Neural cell (in vitro differentiated cells): ENCODE data around the gene GPR161. TPM values are rescaled to one million over a fixed set of nuclear protein-coding genes. Genes with fewer than 3 reads are reported as not detected.

Source experiments
- H2AFZ ChIP-seq: fragments of 200-600, 300-800 bp; sonication (generic), shearing (Covaris generic); 2 replicates; pipeline ENCODE4 v1.6.0; 2014; ENCODE audit warnings: low read depth, mild to moderate bottlenecking, antibody characterized with exemption, low read length, moderate library complexity
- H3F3A ChIP-seq: fragments of 200-600 bp; shearing (Covaris generic); 2 replicates; pipeline ENCODE4 v1.6.1; 2016; ENCODE audit warnings: mild to moderate bottlenecking, moderate library complexity, mixed read lengths, antibody characterized with exemption, low read length; ENCODE audit not compliant: insufficient read depth, poor library complexity, severe bottlenecking
- H3K27ac ChIP-seq: fragments of 200-600, 300-800 bp; sonication (generic), shearing (Covaris generic); 2 replicates; pipeline ENCODE4 v1.5.1; 2014; ENCODE audit warnings: mild to moderate bottlenecking, low read length, moderate library complexity
- H3K27me3 ChIP-seq: fragments of 300-800, 200-600 bp; sonication (generic), shearing (Covaris generic); 2 replicates; pipeline ENCODE4 v1.6.0; 2014; ENCODE audit warnings: mild to moderate bottlenecking, low read depth, low read length, moderate library complexity; ENCODE audit not compliant: insufficient read depth
- H3K36me3 ChIP-seq: fragments of 300-800, 200-600 bp; sonication (generic), shearing (Covaris generic); 2 replicates; pipeline ENCODE4 v1.5.1; 2014; ENCODE audit warnings: mild to moderate bottlenecking, antibody characterized with exemption, low read length, moderate library complexity; ENCODE audit not compliant: insufficient read depth
- H3K4me2 ChIP-seq: fragments of 300-800, 200-600 bp; sonication (generic), shearing (Covaris generic); 2 replicates; pipeline ENCODE4 v1.6.0; 2014; ENCODE audit warnings: mild to moderate bottlenecking, low read length
- H3K4me3 ChIP-seq: fragments of 300-800, 200-600 bp; sonication (generic), shearing (Covaris generic); 2 replicates; pipeline ENCODE4 v1.5.1; 2014; ENCODE audit warnings: mild to moderate bottlenecking, low read length, moderate library complexity
- H3K79me2 ChIP-seq: fragments of 200-600 bp; shearing (Covaris generic); replicated peaks from 2 replicates; pipeline ENCODE4 v1.6.0; 2014; ENCODE audit warnings: mild to moderate bottlenecking, low read length, moderate library complexity; ENCODE audit not compliant: insufficient read depth
- H3K9ac ChIP-seq: fragments of 300-800, 200-600 bp; sonication (generic), shearing (Covaris generic); 2 replicates; pipeline ENCODE4 v1.6.1; 2016; ENCODE audit warnings: mild to moderate bottlenecking, low read length, mixed read lengths
- H3K9me2 ChIP-seq: fragments of 200-600 bp; shearing (Covaris generic); 2 replicates; pipeline ENCODE4 v1.6.1; 2016; ENCODE audit warnings: mild to moderate bottlenecking, low read length, mixed read lengths; ENCODE audit not compliant: insufficient read depth
- H3K9me3 ChIP-seq: fragments of 200-600, 300-800 bp; sonication (generic), shearing (Covaris generic); 2 replicates; pipeline ENCODE4 v1.6.1; 2016; ENCODE audit warnings: mild to moderate bottlenecking, mixed run types, low read length, moderate library complexity, mixed read lengths
- H4K20me1 ChIP-seq: fragments of 200-600 bp; shearing (Covaris generic); 2 replicates; pipeline ENCODE4 v1.6.1; 2016; ENCODE audit warnings: mild to moderate bottlenecking, mixed run types; ENCODE audit not compliant: insufficient read depth
- CTCF ChIP-seq: fragments of 450-650 bp; IDR thresholded peaks from 2 replicates; pipeline ENCODE4 v1.5.1; 2014; ENCODE audit warnings: antibody characterized with exemption, mild to moderate bottlenecking, moderate library complexity; ENCODE audit not compliant: poor library complexity, severe bottlenecking
- EP300 ChIP-seq: fragments of 450-650 bp; conservative IDR thresholded peaks from 2 replicates; pipeline ENCODE4 v1.6.1; 2014; ENCODE audit warnings: antibody characterized with exemption, mild to moderate bottlenecking, moderate library complexity; ENCODE audit not compliant: poor library complexity, severe bottlenecking
- EZH2 ChIP-seq: fragments of 200-600, 300-800 bp; shearing (Covaris generic), sonication (generic); IDR thresholded peaks from 2 replicates; pipeline ENCODE4 v1.6.1; 2014; ENCODE audit warnings: antibody characterized with exemption, low read length, borderline replicate concordance, mild to moderate bottlenecking; ENCODE audit not compliant: insufficient read depth, poor library complexity, severe bottlenecking
- MXI1 ChIP-seq: fragments of 450-650 bp; conservative IDR thresholded peaks from 2 replicates; pipeline ENCODE4 v1.6.1; 2014; ENCODE audit warnings: antibody characterized with exemption, mild to moderate bottlenecking; ENCODE audit not compliant: poor library complexity, severe bottlenecking
- POLR2AphosphoS5 ChIP-seq: IDR thresholded peaks from 2 replicates; pipeline ENCODE4 v1.6.1; 2012
- RAD21 ChIP-seq: fragments of 450-650 bp; conservative IDR thresholded peaks from 2 replicates; pipeline ENCODE4 v1.6.1; 2014; ENCODE audit warnings: antibody characterized with exemption, mild to moderate bottlenecking, moderate library complexity
- REST ChIP-seq: IDR thresholded peaks from 2 replicates; pipeline ENCODE4 v1.6.1; 2012; ENCODE audit warnings: borderline replicate concordance
- SMC3 ChIP-seq: fragments of 450-650 bp; conservative IDR thresholded peaks from 2 replicates; pipeline ENCODE4 v1.6.1; 2014; ENCODE audit warnings: antibody characterized with exemption, mild to moderate bottlenecking, moderate library complexity; ENCODE audit not compliant: poor library complexity
- TAF1 ChIP-seq: IDR thresholded peaks from 2 replicates; pipeline ENCODE4 v1.6.1; 2012; ENCODE audit warnings: low read depth
- polyA plus RNA-seq: library from polyadenylated mRNA; depleted of rRNA; stranded (reverse); fragments of >200 nt; gene quantifications from 2 replicates; pipeline ENCODE4 v1.2.3, GENCODE V29; 2014

The GPR161 gene
- polyA plus RNA-seq, 1 donor from 2014 or later, result 39.0 TPM

- Histone ChIP-seq H3K36me3 (no peaks in the 10 kb centered on the region), H3K27ac (no peak overlapping the region), H3F3A (no peaks in the 10 kb centered on the region), H2AFZ (no peak overlapping the region), H3K9ac (no peak overlapping the region), H4K20me1 (no peaks in the 10 kb centered on the region), H3K79me2 (no peaks in the 10 kb centered on the region), H3K9me2 (no peaks in the 10 kb centered on the region), H3K4me2 (no peak overlapping the region), H3K9me3 (no peaks in the 10 kb centered on the region), H3K4me3 (no peak overlapping the region), H3K27me3 (no peaks in the 10 kb centered on the region)
- TF ChIP-seq RAD21 (no peak), TAF1 (no peak), MXI1 (no peak), POLR2AphosphoS5 (no peak), EP300 (no peak), CTCF (no peak), SMC3 (no peak), EZH2 (no peak), REST (no peak)
Measured at GRCh38 chr1:168091720-168092550, 44.8 kb downstream of the GPR161 start.

- Histone ChIP-seq H3K27ac (no peak overlapping the region), H3K79me2 (no peaks in the 10 kb centered on the region), H3K27me3 (no peaks in the 10 kb centered on the region), H3K36me3 (no peaks in the 10 kb centered on the region), H3K4me2 (no peak overlapping the region), H3K4me3 (no peak overlapping the region), H4K20me1 (no peaks in the 10 kb centered on the region), H3F3A (no peaks in the 10 kb centered on the region), H3K9me2 (no peaks in the 10 kb centered on the region), H3K9me3 (no peaks in the 10 kb centered on the region), H2AFZ (no peak overlapping the region), H3K9ac (no peak overlapping the region)
- no peak for TF ChIP-seq EP300
- TF ChIP-seq REST, result no peak
- TF ChIP-seq POLR2AphosphoS5, result no peak
- no peak for TF ChIP-seq EZH2
- TF ChIP-seq SMC3, result no peak
- no peak for TF ChIP-seq MXI1
- TF ChIP-seq CTCF, result no peak
- TF ChIP-seq RAD21, result no peak
- TF ChIP-seq TAF1, result no peak
Measured at GRCh38 chr1:168091063-168091462, 45.7 kb downstream of the GPR161 start.
